ENCODE measurements around the gene AUTS2.

The AUTS2 gene

DNA sequence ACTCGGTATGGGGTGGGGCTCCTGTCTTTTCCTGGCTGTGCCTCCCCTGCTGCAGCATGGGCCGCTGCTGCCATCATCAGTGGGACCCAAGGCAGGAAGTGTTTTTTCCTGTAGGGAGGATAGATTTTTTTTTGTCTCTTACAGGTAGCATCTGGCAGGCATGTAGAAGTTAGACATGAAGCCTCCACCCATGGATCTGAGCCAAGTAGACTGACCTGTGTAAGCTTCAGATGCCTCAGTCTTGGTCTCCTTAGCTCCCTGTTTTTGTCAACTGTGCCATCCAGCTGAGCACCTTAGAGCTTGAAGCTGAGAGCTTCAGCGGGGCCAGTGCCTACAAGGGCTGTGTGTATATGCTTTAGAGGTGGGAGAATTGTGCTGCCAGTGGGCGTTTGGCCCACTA is 93.5 kb downstream of the AUTS2 start:
- Histone ChIP-seq H3K4me3 (ENCODE audit: insufficient read depth, low read depth, low read length, poor library complexity, severe bottlenecking) (no peak overlapping the region), H3K36me3 (ENCODE audit: control insufficient read depth, insufficient read depth, low read length) (no peaks in the 10 kb centered on the region), H3K27ac (ENCODE audit: insufficient read depth, low read length, poor library complexity, severe bottlenecking) (no peak overlapping the region), H3K9me3 (ENCODE audit: control insufficient read depth, low read length) (no peaks in the 10 kb centered on the region), H3K27me3 (replicated peaks; ENCODE audit: control insufficient read depth, insufficient read depth, low read length, poor library complexity, severe bottlenecking) (no peaks in the 10 kb centered on the region), H3K4me1 (ENCODE audit: control insufficient read depth, insufficient read depth, low read length, poor library complexity, severe bottlenecking) (no peaks in the 10 kb centered on the region)
- DNase-seq, result no peak

DNA sequence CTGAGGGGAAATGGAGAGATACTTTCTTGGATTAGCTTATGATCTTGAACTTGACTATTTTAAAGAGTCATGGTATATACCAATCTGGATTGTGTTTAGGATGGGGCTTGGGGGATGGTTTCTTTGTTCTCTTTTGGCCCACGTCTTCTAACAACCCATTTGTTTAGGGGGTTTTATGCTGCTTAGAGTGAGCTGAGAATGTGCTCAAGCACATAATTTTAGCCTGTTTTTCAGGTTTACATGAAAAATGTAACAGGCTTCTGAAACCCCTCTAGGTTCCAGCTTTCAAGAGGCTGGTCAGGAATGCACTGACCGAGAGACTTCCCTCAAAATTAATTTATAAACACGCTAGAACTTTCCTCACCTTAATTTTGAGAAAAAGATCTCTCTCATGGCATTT is 94.3 kb downstream of the AUTS2 start:
- H3K27ac ChIP-seq (ENCODE audit: insufficient read depth, low read length, poor library complexity, severe bottlenecking), result no peak overlapping the region
- H3K9me3 ChIP-seq (ENCODE audit: control insufficient read depth, low read length), result no peaks in the 10 kb centered on the region
- H3K36me3 ChIP-seq (ENCODE audit: control insufficient read depth, insufficient read depth, low read length), result no peaks in the 10 kb centered on the region
- DNase-seq, result no peak
- no peaks in the 10 kb centered on the region for H3K4me1 ChIP-seq (ENCODE audit: control insufficient read depth, insufficient read depth, low read length, poor library complexity, severe bottlenecking)
- no peaks in the 10 kb centered on the region for H3K27me3 ChIP-seq (replicated peaks; ENCODE audit: control insufficient read depth, insufficient read depth, low read length, poor library complexity, severe bottlenecking)
- H3K4me3 ChIP-seq (ENCODE audit: insufficient read depth, low read depth, low read length, poor library complexity, severe bottlenecking), result no peak overlapping the region

DNA sequence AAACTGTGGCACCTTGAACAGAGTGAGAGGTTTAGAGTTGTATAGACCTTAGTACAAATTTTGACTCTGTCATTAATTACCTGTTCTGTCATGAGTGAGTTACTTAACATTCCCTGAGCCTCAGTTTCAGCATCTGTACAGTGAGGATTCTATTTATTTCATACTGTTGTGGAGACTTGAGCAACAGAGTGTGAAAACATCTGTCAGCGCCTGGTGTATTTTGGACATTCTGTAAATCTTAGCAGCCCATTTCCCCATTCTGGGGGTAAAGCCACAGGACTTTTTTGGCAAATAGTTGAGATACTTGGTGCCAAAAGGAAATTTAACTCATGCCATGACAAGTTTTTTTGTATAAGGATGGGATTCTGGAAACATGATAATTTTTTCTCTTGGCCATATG is 94.8 kb downstream of the AUTS2 start:
- no peak for DNase-seq
- H3K27ac ChIP-seq (ENCODE audit: insufficient read depth, low read length, poor library complexity, severe bottlenecking), result no peak overlapping the region
- H3K36me3 ChIP-seq (ENCODE audit: control insufficient read depth, insufficient read depth, low read length), result no peaks in the 10 kb centered on the region
- H3K9me3 ChIP-seq (ENCODE audit: control insufficient read depth, low read length), result no peaks in the 10 kb centered on the region
- no peak overlapping the region for H3K4me3 ChIP-seq (ENCODE audit: insufficient read depth, low read depth, low read length, poor library complexity, severe bottlenecking)
- no peaks in the 10 kb centered on the region for H3K27me3 ChIP-seq (replicated peaks; ENCODE audit: control insufficient read depth, insufficient read depth, low read length, poor library complexity, severe bottlenecking)
- no peaks in the 10 kb centered on the region for H3K4me1 ChIP-seq (ENCODE audit: control insufficient read depth, insufficient read depth, low read length, poor library complexity, severe bottlenecking)

DNA sequence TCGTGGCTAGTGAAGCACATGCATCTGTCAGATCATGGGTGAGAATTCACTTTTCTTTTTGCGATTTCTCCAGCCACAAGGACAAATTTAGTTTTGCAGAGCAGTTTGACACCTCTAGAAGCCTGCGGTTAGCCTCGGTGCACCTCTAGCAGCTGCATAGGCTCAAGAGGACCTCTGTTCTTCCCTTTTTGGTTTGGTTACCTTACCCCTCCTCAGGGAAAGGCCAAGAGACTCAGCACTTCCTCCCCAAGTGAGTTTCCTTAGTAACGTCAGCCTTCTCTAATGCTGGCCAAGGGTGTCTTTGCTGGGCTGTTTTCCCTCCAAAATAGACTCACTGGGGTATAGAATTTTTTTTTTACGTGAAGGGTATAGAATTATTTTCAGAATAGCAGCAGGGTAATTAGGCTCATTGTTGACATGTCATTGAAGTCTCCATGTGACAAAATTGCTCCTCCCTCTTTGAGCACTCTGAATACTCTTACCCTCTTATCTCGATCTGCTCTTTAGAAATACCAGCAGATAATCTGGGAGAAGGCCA is 97.8 kb downstream of the AUTS2 start:
- H3K4me1 ChIP-seq (ENCODE audit: control insufficient read depth, insufficient read depth, low read length, poor library complexity, severe bottlenecking), result no peaks in the 10 kb centered on the region
- DNase-seq, result no peak
- no peaks in the 10 kb centered on the region for H3K27me3 ChIP-seq (replicated peaks; ENCODE audit: control insufficient read depth, insufficient read depth, low read length, poor library complexity, severe bottlenecking)
- H3K27ac ChIP-seq (ENCODE audit: insufficient read depth, low read length, poor library complexity, severe bottlenecking), result no peak overlapping the region
- H3K36me3 ChIP-seq (ENCODE audit: control insufficient read depth, insufficient read depth, low read length), result no peaks in the 10 kb centered on the region
- no peaks in the 10 kb centered on the region for H3K9me3 ChIP-seq (ENCODE audit: control insufficient read depth, low read length)
- H3K4me3 ChIP-seq (ENCODE audit: insufficient read depth, low read depth, low read length, poor library complexity, severe bottlenecking), result no peak overlapping the region

DNA sequence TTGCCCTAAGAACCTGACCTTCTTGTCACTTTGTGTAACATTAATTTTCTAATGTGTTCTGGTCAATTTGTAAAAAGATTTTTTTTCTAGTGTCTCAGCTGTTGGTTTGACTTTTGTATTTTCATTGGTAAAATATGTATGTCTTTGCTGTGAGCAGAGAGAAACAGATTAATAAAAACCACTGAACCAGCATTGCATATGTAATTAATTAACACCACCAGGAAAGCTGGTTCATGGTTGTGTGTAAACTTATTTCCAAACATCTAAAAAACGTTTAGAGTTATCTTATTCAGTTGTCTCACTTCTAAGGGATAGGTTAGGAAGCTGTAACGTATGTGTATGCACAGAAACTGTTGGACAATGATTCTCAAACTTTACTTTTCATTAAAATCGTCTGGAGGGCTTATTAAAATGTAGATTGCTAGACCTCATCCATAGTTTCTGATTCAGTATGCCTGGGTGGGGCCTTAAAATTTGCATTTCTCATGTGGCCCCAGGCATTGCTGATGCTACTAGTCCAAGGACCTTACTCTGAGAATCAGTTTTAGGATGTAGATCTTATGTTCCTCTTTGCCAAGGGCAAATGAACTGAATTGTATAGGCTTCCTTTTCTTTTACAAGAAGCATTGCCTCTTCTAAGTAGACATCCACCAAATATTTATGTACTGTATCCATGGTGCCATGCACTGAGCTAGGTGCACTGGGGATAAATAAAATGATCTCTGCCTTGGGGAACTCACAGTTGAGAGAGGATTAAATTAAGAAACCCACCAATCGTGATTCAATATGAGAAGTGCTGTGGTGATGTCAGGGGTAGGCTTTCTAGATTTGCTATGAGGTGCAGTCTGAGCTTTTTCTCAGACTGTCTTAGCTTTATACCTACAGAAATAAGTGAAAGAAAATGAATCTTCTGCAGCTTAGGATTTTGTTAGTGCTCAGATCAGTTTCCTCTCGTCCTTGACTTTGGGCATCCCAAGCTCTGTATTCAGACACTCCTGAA is 98.7 kb downstream of the AUTS2 start:
- Histone ChIP-seq H3K4me1 (ENCODE audit: control insufficient read depth, insufficient read depth, low read length, poor library complexity, severe bottlenecking) (no peaks in the 10 kb centered on the region), H3K36me3 (ENCODE audit: control insufficient read depth, insufficient read depth, low read length) (no peaks in the 10 kb centered on the region), H3K27ac (ENCODE audit: insufficient read depth, low read length, poor library complexity, severe bottlenecking) (no peak overlapping the region), H3K4me3 (ENCODE audit: insufficient read depth, low read depth, low read length, poor library complexity, severe bottlenecking) (no peak overlapping the region), H3K9me3 (ENCODE audit: control insufficient read depth, low read length) (no peaks in the 10 kb centered on the region), H3K27me3 (replicated peaks; ENCODE audit: control insufficient read depth, insufficient read depth, low read length, poor library complexity, severe bottlenecking) (no peaks in the 10 kb centered on the region)
- DNase-seq, result no peak

DNA sequence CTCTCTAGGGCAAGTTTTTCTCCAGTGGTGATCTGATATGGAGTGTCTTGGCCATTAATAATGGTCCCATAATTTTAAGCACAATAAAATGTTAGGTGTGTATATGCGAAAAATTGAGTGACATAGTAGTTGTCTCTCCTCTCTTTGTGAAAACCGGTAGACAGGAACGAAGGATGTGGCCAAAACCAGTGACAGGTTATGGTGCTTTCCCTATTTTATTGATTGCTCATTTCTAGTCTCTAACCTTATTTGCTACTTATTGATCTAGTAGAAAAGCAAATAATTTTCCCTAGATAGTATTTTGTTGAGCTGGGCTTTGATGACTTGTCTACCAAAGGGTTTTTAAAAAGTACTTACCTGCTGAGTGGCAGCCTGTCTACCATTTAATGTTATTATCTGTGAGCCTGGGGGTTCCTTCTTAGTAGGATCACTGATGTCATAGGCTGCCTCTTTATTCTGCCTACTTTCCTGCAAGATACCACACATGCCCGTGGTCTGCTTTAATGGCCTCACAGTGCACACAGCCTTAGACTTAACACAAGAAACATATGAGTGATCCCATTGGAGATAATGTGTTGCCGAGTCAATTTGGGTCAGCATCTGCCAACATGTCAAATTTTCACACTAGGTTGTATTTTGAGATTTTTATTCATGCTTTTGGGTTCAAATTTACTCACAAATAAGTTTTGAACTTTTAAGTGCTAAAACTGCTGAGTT is 100.0 kb downstream of the AUTS2 start:
- H3K4me1 ChIP-seq (ENCODE audit: control insufficient read depth, insufficient read depth, low read length, poor library complexity, severe bottlenecking), result no peaks in the 10 kb centered on the region
- H3K4me3 ChIP-seq (ENCODE audit: insufficient read depth, low read depth, low read length, poor library complexity, severe bottlenecking), result no peak overlapping the region

DNA sequence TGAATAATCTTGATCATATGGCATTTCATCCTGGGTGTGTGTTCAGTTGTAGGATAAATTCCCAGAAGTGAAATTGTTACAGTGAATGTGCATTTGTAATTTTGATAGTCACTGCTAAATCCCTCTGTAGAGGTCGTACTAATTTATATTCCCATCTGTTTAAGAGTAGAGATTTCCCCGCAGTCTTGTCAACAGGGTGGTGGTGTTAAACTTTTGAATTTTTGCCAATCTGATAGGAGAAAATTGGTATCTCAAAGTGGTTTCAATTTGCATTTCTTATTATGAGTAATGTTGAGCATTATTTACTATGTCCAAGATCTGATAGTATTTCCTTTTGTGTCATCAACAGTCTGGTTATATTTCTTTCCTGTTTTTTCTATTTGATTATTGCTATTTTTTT is 101.7 kb downstream of the AUTS2 start:
- Histone ChIP-seq H3K36me3 (ENCODE audit: control insufficient read depth, insufficient read depth, low read length) (no peaks in the 10 kb centered on the region), H3K27ac (ENCODE audit: insufficient read depth, low read length, poor library complexity, severe bottlenecking) (no peak overlapping the region), H3K4me1 (ENCODE audit: control insufficient read depth, insufficient read depth, low read length, poor library complexity, severe bottlenecking) (no peaks in the 10 kb centered on the region), H3K27me3 (replicated peaks; ENCODE audit: control insufficient read depth, insufficient read depth, low read length, poor library complexity, severe bottlenecking) (no peaks in the 10 kb centered on the region), H3K4me3 (ENCODE audit: insufficient read depth, low read depth, low read length, poor library complexity, severe bottlenecking) (no peak overlapping the region), H3K9me3 (ENCODE audit: control insufficient read depth, low read length) (no peaks in the 10 kb centered on the region)
- DNase-seq, result no peak

More for the DNA sequence above, 100.0 kb downstream of the AUTS2 start:
- H3K27me3 ChIP-seq (replicated peaks; ENCODE audit: control insufficient read depth, insufficient read depth, low read length, poor library complexity, severe bottlenecking), result no peaks in the 10 kb centered on the region
- no peak for DNase-seq
- no peaks in the 10 kb centered on the region for H3K9me3 ChIP-seq (ENCODE audit: control insufficient read depth, low read length)
- no peaks in the 10 kb centered on the region for H3K36me3 ChIP-seq (ENCODE audit: control insufficient read depth, insufficient read depth, low read length)
- no peak overlapping the region for H3K27ac ChIP-seq (ENCODE audit: insufficient read depth, low read length, poor library complexity, severe bottlenecking)

DNA sequence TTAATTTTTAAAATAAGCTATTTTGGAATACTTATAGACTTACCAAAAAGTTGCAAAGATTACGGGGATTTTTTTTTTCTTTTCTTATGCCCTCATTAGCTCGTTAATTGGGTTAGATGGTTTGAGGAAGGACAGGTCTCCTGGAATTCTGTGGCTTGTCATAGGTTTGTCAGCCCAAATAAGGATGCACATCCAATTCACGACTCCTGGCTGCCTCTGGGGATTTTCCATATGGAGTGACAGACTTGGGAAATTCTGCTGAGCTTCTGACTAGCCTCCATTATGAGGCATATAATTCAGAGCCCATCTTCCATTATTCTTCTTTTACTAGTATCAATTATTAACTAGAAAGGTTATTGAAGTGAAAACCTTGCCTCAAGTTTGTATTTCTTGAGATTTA is 102.1 kb downstream of the AUTS2 start:
- no peaks in the 10 kb centered on the region for H3K36me3 ChIP-seq (ENCODE audit: control insufficient read depth, insufficient read depth, low read length)
- no peak for DNase-seq

DNA sequence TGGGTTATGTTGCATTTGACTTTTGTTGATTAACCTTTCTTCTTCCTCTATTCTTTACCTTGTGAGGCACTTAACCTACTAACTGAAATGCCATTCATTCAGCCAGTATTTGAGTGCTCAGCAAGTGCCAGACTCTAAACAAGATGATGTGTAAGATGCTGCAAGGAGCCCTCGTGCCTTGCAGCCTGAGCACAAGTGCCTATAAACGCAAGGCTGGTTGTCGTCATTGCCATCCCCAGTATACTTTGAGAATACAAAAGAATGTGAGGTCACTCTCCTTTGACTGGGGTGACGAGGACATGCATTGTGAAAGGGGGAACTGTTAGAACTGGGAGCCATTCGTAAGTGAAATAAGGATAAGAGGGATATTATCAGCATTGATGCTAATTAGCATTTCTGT is 103.0 kb downstream of the AUTS2 start:
- Histone ChIP-seq H3K4me3 (ENCODE audit: insufficient read depth, low read depth, low read length, poor library complexity, severe bottlenecking) (no peak overlapping the region), H3K9me3 (ENCODE audit: control insufficient read depth, low read length) (no peaks in the 10 kb centered on the region), H3K4me1 (ENCODE audit: control insufficient read depth, insufficient read depth, low read length, poor library complexity, severe bottlenecking) (no peaks in the 10 kb centered on the region), H3K27ac (ENCODE audit: insufficient read depth, low read length, poor library complexity, severe bottlenecking) (no peak overlapping the region), H3K36me3 (ENCODE audit: control insufficient read depth, insufficient read depth, low read length) (no peaks in the 10 kb centered on the region), H3K27me3 (replicated peaks; ENCODE audit: control insufficient read depth, insufficient read depth, low read length, poor library complexity, severe bottlenecking) (no peaks in the 10 kb centered on the region)
- DNase-seq, result no peak

More for the DNA sequence above, 102.1 kb downstream of the AUTS2 start:
- H3K27ac ChIP-seq (ENCODE audit: insufficient read depth, low read length, poor library complexity, severe bottlenecking), result no peak overlapping the region
- H3K4me3 ChIP-seq (ENCODE audit: insufficient read depth, low read depth, low read length, poor library complexity, severe bottlenecking), result no peak overlapping the region
- no peaks in the 10 kb centered on the region for H3K4me1 ChIP-seq (ENCODE audit: control insufficient read depth, insufficient read depth, low read length, poor library complexity, severe bottlenecking)
- no peaks in the 10 kb centered on the region for H3K27me3 ChIP-seq (replicated peaks; ENCODE audit: control insufficient read depth, insufficient read depth, low read length, poor library complexity, severe bottlenecking)
- H3K9me3 ChIP-seq (ENCODE audit: control insufficient read depth, low read length), result no peaks in the 10 kb centered on the region

DNA sequence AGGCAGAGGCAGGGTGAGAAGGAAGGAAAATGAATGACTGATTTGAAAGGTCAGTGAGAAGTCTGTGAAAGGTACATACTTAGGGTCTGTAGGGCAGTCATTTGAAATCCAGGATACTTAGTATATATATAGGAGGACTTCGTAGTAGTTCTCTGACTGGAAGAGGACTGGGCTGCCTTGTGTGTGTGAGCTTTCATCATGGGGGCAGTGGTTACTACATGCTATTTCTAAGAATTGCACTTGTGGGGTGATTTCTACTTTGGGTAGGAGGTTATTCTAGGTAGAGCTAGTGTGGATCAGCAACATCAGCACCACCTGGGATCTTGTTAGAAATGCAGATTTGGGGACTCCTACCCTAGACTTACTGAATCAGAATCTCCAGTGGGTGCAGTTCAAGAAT is 104.1 kb downstream of the AUTS2 start:
- no peaks in the 10 kb centered on the region for H3K4me1 ChIP-seq (ENCODE audit: control insufficient read depth, insufficient read depth, low read length, poor library complexity, severe bottlenecking)
- H3K4me3 ChIP-seq (ENCODE audit: insufficient read depth, low read depth, low read length, poor library complexity, severe bottlenecking), result no peak overlapping the region
- no peaks in the 10 kb centered on the region for H3K9me3 ChIP-seq (ENCODE audit: control insufficient read depth, low read length)
- no peaks in the 10 kb centered on the region for H3K36me3 ChIP-seq (ENCODE audit: control insufficient read depth, insufficient read depth, low read length)
- H3K27me3 ChIP-seq (replicated peaks; ENCODE audit: control insufficient read depth, insufficient read depth, low read length, poor library complexity, severe bottlenecking), result no peaks in the 10 kb centered on the region
- H3K27ac ChIP-seq (ENCODE audit: insufficient read depth, low read length, poor library complexity, severe bottlenecking), result no peak overlapping the region
- DNase-seq, result no peak
